Gastroesophageal sphincter (tissue), 3 donors: ENCODE measurements around the gene LHX5.

ENCODE experiments used
- EP300 ChIP-seq: sonication (generic); formaldehyde crosslinking; IDR thresholded peaks from one replicate; pipeline ENCODE4 v1.6.1; 2017; ENCODE audit warnings: antibody characterized with exemption, mild to moderate bottlenecking
- POLR2A ChIP-seq, 2 donors: fragments of 450-650 bp; IDR thresholded peaks; one replicate each; pipeline ENCODE4 v1.6.1; 2017; ENCODE audit warnings: antibody characterized with exemption in 2 of 2, mild to moderate bottlenecking in 2 of 2, moderate library complexity in 1 of 2
- POLR2AphosphoS5 ChIP-seq: sonication (generic); formaldehyde crosslinking; IDR thresholded peaks from one replicate; pipeline ENCODE4 v1.6.1; 2017; ENCODE audit warnings: antibody characterized with exemption
- TF ChIP-seq, protein P1 (sequence below), 4 experiments: fragments of 200-600 bp in 2 of 4; fragments of 450-650 bp in 2 of 4; sonication (generic) in 1 of 4; IDR thresholded peaks; one replicate each; pipeline ENCODE4 v1.5.1; 2017 to 2019; ENCODE audit warnings: antibody characterized with exemption in 4 of 4, mild to moderate bottlenecking in 2 of 4, moderate library complexity in 2 of 4

DNA sequence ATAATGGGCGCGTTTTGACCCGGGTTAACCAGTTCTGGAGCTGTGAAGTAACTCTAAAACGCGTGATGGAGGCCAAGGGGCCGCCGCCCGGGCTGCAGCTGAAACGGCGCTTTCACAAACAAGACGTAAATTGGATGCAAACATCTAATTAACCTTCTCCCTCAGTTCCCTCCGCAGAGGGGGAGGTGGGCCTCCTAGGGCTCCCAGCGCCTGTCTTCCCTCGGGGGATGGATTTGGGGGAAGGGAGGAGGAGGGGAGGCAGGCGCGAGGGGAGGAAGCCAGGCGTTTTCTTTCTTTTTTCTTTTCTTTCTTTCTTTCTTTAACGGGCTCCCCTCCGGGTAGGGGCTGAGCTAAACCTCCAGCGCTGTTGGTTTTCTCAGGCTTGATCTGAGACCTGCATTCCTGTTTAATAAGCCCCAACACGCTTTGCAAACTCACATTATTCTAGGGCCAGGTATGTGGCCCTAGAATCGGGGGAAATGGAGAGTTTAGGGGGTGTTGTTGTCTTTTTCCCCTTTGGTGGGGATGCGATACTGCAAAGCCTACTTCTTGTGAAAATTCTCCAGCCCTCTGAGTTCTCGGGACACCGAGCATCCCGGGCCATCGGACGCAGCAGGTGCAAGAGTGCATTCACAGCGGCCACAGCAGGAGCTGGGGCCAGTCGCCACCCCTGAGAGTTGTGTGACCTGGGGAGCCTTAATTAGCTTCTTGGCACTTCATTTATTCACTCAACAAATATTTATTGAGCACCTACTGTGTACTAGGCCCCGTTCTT is 43.6 kb upstream of the LHX5 start:
- no peak for TF ChIP-seq POLR2A (IDR thresholded peaks at IDR 0.05)
- TF ChIP-seq, protein P1, sequence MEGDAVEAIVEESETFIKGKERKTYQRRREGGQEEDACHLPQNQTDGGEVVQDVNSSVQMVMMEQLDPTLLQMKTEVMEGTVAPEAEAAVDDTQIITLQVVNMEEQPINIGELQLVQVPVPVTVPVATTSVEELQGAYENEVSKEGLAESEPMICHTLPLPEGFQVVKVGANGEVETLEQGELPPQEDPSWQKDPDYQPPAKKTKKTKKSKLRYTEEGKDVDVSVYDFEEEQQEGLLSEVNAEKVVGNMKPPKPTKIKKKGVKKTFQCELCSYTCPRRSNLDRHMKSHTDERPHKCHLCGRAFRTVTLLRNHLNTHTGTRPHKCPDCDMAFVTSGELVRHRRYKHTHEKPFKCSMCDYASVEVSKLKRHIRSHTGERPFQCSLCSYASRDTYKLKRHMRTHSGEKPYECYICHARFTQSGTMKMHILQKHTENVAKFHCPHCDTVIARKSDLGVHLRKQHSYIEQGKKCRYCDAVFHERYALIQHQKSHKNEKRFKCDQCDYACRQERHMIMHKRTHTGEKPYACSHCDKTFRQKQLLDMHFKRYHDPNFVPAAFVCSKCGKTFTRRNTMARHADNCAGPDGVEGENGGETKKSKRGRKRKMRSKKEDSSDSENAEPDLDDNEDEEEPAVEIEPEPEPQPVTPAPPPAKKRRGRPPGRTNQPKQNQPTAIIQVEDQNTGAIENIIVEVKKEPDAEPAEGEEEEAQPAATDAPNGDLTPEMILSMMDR (IDR thresholded peaks at IDR 0.05) = no peak
- TF ChIP-seq POLR2AphosphoS5 = no peak
- no peak for TF ChIP-seq EP300
